ENCODE results near the gene VWA1.
"Not testable (repeated sequence)": the region's sequence is repeated elsewhere in the genome, so short reads cannot be mapped to it uniquely, and the experiment has no call there.

VWA1 gene

DNA sequence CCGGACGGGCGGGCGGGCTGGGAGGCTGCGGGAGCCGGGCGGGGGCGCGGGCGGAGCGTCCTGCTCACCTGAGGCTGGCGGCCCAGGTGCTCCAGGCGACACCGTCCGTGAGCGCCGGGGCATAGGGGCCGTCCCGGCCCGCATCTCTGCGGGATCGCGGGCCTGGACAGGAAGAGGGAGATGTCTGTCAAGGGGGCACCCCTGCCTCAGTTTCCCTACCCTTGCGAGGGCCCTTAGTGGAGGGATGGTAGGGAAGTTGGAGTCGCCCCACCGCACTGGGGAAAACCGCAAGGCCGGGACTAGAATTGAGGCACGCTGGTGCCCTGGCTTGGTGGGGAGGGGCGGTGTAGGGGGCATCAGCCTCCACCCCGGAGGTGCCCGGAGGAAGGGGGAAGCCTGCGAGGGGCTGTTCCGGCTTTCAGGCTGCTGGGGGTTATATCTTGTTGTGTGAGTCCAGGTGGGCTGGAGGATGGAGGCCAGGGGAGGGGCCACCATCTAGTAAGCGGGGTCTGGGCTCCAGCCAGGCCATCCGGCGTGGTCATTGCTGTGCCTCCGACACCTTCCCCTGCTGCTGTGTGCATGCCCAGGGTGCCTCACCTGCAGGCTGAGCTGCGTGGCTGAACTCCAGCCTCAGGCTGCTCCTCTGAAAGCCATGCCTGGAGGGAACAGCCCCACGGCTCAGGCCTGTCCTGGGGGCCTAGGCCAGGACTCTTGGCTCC lies 580 bp downstream of the VWA1 start:
- no peak for DNase-seq (ENCODE audit: low read depth)

DNA sequence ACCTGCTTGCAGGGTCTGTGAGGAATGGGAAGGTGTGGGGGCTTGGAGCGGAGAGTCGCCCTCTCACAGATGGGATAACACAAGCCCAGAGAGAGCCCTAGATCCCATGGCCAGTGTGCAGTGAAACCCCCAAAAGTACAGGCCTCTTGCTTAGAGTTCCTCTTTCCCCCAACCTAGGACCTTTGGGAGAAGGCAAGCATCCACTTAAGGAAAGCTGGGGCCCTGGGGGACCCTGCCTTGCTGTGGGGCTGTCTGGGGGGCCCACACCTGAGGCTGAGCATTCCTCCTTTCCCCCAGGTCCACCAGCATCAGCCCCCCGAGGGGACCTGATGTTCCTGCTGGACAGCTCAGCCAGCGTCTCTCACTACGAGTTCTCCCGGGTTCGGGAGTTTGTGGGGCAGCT lies 1.1 kb downstream of the VWA1 start:
- DNase-seq (ENCODE audit: low read depth): no peak

DNA sequence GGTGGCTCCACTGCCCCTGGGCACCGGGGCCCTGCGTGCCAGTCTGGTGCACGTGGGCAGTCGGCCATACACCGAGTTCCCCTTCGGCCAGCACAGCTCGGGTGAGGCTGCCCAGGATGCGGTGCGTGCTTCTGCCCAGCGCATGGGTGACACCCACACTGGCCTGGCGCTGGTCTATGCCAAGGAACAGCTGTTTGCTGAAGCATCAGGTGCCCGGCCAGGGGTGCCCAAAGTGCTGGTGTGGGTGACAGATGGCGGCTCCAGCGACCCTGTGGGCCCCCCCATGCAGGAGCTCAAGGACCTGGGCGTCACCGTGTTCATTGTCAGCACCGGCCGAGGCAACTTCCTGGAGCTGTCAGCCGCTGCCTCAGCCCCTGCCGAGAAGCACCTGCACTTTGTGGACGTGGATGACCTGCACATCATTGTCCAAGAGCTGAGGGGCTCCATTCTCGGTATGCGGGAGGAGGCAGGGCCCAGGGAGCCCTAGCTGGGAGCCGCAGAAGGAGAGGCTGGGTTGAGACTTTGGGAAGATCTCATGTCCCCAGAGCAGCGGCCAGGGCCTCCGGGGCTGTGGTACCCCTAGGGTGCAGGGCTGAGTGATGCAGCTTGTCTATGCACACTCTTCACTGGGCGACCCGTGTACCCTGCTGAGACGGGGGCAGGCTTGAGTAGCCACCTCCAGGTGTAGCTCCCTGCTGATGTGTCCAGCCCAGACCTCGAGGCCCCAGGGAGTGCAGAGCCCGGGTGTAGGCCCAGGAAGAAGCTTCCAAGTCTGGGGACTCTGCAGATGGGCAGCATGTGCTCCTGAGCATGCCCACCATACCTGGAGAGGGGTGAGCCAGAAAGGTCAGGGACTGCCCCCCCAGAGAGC lies 1.8 kb downstream of the VWA1 start:
- no peak for DNase-seq (ENCODE audit: low read depth)

DNA sequence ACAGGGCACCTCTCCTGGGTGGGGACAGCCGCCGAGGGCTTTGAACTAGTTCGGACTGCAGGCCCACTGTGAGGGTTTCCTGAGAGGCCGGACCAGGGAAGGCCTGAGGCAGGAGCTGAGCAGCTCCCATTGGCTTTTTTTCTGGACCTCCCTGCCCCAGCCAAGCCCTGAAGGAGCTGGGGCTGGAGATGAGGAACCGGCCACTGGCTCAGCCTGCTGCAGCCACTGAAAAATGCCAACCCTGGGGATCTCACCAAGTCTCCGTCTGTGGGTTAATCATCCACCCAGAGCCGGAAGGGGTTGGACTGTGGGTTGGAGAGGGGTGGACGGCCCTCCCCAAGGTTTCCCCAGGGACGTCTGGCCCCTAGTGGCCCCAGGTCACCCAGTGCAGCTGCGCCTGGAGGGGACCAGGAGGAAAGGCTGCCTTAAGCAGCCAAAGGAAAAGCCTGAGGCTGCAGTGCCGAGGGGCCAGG lies 2.5 kb downstream of the VWA1 start:
- no peak for DNase-seq (ENCODE audit: low read depth)

- DNase-seq (ENCODE audit: low read depth): no peak
Observed at GRCh38 chr1:1438531-1439381, 3.3 kb downstream of the VWA1 start.

DNA sequence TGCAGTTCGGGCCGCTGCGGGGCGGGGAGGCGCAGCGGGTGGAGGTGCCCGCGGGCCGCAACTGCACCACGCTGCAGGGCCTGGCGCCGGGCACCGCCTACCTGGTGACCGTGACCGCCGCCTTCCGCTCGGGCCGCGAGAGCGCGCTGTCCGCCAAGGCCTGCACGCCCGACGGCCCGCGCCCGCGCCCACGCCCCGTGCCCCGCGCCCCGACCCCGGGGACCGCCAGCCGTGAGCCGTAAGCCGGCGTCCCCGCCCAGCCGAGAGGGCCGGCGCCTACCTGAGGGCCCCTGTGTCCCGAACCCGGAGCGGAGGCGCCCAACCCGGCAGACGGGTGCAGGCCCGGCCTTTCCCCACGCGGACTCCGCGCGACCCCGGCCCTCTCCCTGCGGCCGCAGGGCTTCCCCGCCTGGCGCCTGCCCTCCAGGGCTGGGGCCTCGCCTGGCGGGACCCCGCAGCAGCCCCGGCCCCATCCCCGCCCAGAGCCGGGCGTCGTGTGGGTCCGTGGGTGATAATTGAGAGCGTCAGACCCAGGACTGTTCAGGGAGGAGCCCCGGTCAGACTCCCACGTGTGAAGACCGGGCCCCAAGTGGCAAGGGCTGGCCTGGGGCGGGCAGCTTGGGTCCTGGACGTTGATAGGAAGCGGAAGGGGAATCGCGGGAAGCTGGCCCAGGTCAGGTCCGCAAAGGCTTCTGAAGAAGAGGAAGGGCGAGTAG lies 4.2 kb downstream of the VWA1 start:
- DNase-seq (ENCODE audit: low read depth): no peak

- DNase-seq (ENCODE audit: low read depth): no peak
Observed at GRCh38 chr1:1440262-1441001, 4.9 kb downstream of the VWA1 start.

GRCh38 chr1:1441002-1441888 lies 5.8 kb downstream of the VWA1 start:
- no peak for DNase-seq (ENCODE audit: low read depth)

DNA sequence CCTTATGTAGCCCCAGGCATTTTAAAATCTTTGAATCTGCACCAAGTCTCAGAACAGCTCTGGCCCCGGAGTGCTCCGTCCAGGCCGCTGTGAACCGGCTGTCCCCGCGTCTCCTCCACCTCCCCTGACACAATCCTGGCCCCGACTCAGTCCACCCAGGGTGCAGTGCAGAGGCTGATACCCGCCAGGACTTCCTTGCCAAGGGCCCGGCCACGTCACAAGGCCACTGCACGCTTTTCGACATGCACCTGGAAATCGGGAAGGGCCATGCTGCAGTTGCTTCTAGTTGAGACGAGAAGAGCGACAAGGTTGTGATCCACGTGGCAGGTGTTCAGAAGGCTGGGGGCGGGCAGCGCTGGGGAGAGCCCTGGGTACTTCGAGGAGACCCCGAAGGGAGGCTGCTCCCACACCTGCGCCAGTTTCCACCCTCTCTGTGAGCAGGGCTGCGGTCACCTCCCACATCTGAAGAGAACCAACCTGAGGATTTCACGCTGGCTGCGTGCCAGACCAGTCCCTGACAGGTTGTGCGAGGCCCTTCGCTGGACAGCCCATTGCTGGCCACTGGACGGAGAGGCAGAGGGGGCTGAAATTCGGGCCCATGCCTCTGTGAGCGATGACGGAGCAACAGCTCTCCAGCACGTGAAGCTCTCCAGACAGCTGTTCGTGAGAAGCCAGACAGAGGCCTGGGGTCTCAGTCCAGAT lies 6.7 kb downstream of the VWA1 start:
- DNase-seq (ENCODE audit: low read depth): no peak

- DNase-seq (ENCODE audit: low read depth): not testable (repeated sequence)
Observed at GRCh38 chr1:1446631-1447030, 11.1 kb downstream of the VWA1 start.

DNA sequence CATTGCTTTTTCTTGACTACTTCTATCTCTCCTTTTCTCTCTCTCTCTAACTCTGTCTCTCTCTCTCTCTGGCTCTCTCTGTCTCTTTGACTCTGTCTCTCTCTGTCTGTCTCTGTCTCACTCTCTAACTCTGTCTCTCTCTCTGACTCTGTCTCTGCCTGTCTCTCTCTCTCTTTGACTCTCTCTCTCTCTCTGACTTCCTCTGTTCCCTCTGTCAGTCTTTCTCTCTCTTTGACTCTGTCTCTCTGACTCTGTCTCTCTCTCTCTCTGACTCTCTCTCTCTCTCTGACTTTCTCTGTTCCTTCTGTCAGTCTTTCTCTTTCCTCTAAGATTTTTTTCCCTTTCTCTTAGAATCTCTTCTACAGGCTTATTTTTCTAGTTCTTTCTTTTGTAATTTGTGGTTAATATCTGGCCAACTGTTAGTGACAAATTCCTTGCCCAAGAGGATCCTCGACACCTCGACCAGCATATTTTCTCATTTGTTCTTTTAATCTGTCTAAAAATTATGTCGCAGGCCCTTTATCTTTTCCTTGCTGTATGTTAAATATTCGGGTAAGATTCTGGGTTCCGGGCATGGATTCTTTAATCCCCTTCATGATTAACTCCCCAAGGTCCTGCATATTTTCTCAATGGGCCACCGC lies 13.7 kb downstream of the VWA1 start, which contains the start of gene ATAD3C:
ATAD3C (plus strand) TSS at position 591 of the 641 bp plus-strand sequence. CDS start 995 bp downstream, outside the sequence.
- DNase-seq (ENCODE audit: low read depth): no peak

- not testable (repeated sequence) for DNase-seq (ENCODE audit: low read depth)
Observed at GRCh38 chr1:1450616-1451015, 15.1 kb downstream of the VWA1 start.

- no peak for DNase-seq (ENCODE audit: low read depth)
Observed at GRCh38 chr1:1451696-1452364, 16.3 kb downstream of the VWA1 start.

GRCh38 chr1:1452365-1452739 lies 16.9 kb downstream of the VWA1 start:
- not testable (repeated sequence) for DNase-seq (ENCODE audit: low read depth)

DNA sequence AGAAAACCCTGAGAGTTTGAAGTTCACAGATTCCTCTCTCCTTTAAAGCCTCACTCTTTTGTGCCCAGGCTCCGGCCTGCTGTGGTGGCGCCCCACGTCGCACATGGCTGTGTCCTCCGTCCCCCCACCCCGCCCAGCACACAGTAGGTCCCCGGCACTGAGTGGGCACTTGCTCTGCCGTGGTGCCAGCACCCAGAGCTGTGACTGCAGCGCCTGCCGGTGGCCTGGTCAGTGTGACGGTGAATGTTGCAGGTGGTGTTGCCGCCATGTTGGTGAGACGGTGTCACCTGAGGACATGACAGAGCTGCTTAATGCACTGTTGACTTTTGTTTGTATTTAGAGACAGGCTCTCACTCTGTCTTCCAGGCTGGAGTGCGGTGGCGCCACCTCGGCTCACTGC lies 17.4 kb downstream of the VWA1 start:
- no peak for DNase-seq (ENCODE audit: low read depth)

DNA sequence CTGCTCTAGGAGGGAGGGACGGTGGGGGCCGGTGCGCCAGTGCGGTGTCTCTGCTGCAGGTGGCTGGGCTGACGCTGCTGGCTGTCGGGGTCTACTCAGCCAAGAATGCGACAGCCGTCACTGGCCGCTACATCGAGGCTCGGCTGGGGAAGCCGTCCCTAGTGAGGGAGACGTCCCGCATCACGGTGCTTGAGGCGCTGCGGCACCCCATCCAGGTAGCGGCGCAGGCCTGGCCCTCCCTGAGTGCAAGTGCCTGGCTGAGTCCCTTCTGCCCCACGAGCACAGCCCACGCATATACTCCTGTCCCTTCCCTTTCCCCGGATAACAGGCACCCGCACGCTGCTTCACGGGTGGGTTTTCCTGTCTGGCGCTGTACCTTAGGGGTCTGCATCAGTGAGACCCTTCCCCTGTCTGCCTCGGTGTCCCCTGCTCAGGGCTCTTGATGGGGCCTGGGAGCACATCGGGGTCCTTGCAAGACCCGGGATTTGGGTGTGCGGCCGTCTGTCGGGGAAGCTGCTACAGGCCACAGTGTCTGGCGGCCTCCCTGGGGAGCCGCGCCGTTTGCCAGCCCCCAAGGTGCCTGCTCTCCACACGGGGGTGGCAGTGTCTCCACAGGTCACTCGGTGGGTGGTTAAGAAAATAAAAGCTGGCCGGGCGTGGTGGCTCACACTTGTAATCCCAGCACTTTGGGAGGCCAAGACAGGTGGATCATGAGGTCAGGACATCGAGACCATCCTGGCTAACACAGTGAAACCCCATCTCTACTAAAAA lies 19.0 kb downstream of the VWA1 start:
- DNase-seq (ENCODE audit: low read depth): not testable (repeated sequence)

GRCh38 chr1:1455366-1455884 lies 19.9 kb downstream of the VWA1 start:
- no peak for DNase-seq (ENCODE audit: low read depth)

Measured in stimulated activated CD8-positive, alpha-beta memory T cell treated with anti-CD3 and anti-CD28 coated beads, Interleukin-12 subunit alpha, Interleukin-12 subunit beta, amount 100 ng/mL, for 4 hours (primary cell).